OCI-M2 (cell line): ENCODE measurements around the gene IGSF9.
A peak's percentile ranks its signal among the peaks of the same experiment; 100 is the strongest.

Source experiments
- DNase-seq: peaks from one replicate; lab custom pipeline; 2025; ENCODE audit not compliant: unreplicated experiment; lab: John Stamatoyannopoulos, UW

Gene IGSF9

DNA sequence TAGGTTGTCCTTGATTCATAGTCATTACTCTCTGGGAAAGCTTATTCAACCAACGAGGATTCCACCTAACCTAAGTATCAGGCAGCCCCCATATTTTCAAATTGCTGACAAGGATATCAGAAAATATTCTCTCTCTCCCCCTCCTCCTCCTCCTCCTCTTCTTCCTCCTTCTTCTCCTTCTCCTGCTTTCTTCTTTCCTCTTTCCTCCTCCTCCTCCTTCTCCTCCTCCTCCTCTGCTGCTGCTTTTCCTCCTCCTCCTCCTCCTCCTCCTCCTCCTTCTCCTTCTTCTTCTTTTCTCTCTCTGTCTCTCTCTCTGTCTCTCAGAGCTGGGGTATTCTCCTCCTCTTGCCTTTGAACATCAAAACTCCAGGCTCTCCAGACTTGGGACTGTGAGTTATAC lies 2.5 kb upstream of the IGSF9 start:
- no peak for DNase-seq

DNA sequence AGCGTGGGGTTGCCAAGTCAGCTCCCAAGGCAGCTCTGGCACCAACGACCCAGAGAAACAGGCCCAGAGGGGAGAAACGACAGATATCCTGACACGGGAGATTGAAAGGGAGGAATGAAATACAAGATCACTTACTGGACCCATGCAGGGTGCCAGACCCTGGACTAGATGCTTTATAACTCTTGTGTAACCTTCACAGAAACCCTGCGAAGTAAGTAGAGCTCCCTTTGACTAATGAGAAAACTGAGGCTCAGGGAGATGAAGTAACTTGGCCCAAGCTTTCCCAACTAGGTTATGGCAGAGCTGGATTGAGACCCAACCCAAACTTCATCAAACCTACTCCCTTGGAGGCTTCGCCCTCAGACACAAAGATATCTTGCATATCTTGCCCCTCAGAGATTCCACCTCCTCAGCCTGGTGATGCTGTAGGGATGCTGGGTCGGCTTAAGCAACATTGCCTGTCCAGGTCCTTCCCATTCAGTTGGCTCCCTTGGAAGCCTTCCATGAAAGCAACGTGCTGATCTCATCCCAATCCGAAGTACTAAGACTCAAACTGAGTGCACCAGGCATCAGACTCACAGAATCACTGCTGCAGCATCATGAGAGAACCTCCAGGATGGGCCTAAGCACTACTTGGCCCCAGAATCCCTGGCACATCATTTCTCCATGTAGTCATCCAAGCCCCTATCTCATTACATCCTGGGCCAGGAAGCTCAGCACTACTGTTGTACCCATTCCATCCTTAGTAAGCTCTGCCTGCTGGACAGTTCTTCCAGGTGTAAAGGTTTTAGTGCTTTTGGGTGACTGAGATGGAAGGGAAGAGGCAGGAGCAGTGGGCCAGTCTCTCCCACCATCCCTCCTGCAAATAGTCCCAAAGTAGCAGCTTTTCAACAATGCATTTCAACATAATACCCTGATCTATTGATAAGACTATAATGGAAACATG lies 1.1 kb upstream of the IGSF9 start:
- DNase-seq = no peak

DNA sequence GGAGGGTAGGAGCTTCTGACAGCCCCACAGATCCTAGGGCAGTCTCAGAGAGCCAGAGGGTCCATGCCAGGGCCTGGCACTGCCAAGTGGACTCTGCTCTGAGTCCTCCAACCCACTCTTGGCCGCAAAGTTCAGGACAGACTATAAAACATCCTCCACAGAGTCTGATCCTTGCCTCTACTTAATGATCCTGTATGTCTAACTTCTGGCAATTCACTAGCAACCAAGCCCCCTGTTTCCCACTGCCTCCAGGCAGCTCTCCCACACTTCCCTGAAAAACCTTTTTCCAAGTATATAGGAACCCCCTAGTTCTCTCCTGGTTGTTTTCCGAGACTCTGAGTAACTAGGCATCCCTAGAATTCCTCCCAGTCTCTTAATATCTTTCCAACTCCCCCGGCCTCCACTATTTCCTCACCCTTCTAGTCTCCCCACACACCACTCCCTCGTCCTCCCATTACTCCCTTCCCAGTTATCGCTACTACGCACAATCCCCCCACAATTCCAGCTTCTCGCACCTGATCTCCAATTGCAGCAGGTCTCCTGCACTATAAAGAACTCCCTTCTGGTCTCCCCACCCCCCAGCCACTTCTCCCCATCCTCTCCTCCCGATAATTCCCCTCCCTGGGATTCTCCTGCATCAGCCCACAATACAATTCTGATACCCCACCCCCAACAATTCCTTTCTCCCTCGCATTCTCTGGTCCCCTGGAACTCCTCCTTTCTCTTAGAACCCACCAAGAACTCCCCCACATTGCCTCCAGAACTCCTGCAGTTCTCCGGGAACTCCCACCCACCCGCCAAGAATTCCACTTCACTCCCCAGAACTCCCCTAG lies 574 bp downstream of the IGSF9 start:
- no peak for DNase-seq

DNA sequence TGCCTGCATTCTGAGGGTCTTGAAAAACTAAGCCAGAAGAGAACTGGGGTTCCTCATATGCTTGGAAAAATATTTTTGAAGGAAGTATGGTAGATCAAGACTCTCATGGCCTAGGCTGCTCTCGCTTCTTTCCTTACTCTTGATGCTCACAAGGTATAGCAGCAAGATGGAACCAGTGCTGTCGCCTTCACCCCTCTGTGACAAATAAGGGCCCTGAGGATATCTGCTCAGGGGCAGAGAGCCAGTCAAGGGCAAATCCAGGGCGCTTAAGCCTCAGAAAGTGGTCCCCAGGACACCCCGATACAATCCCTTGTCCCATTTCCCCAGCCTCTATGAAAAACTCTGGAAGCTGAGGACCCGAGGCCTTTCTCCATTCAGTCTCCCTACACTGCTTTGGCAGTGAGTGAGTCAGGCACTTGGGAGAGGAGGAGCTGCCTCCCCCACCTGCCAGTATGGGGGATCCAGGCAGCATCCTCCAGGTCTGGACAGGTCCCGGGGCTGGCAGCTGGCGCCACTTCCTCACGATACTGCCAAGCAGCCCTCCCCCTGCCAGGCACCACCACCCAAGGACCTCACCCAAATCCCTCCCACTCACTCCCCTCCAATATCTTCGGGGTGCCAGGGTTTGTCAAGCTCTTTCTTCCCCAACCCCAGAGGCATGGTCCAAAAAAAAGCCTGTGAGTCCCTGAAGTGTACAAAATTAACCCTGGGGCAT lies 1.3 kb downstream of the IGSF9 start:
- no peak for DNase-seq

DNA sequence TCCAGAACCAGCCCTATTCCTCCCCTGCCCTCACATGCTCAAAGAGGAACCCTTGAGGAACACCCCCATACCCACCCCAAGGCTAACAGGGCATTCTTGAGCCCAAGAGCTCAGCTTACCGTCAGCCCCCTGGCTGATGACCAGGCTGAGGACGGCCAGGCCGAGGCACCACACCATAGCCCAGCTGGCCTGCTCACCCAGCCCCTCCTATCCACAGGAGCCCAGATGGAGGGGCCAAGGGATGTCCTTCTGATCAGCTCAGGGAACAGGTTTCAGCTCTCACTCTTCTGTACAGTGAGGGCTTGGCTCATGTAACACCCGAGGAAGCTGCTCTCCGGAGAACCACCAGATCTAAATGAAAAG lies 2.2 kb downstream of the IGSF9 start:
- DNase-seq = no peak

DNA sequence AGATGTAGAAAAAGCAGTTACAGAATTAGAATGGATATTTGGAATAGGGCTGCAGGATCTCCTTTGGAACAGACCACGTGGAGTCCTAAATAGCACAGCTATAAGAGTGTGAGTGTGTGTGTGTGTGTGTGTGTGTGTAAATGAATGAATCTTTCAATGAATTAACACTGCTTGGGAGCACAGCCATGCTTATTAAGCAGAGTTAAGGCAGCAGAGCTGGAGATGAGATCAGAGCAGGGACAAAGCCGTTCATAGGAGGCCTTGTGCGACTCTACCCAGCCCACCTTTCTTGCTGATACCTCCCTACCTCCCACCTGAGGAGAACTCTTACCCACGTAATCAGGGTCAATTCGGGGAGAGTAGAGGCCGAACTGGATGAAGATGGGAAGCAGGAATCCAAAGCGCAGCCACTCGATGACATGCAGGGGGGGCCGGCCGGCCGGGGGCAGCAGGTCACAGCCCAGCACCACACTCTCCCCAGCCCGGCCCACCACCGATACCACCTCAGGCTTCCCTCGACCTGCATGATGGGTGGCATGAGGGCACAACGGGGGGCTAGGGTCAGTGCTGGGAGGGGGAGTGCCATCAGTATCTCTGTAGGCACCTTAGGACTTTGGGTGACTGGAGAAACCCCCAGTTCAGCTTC lies 2.7 kb downstream of the IGSF9 start:
- DNase-seq = no peak

DNA sequence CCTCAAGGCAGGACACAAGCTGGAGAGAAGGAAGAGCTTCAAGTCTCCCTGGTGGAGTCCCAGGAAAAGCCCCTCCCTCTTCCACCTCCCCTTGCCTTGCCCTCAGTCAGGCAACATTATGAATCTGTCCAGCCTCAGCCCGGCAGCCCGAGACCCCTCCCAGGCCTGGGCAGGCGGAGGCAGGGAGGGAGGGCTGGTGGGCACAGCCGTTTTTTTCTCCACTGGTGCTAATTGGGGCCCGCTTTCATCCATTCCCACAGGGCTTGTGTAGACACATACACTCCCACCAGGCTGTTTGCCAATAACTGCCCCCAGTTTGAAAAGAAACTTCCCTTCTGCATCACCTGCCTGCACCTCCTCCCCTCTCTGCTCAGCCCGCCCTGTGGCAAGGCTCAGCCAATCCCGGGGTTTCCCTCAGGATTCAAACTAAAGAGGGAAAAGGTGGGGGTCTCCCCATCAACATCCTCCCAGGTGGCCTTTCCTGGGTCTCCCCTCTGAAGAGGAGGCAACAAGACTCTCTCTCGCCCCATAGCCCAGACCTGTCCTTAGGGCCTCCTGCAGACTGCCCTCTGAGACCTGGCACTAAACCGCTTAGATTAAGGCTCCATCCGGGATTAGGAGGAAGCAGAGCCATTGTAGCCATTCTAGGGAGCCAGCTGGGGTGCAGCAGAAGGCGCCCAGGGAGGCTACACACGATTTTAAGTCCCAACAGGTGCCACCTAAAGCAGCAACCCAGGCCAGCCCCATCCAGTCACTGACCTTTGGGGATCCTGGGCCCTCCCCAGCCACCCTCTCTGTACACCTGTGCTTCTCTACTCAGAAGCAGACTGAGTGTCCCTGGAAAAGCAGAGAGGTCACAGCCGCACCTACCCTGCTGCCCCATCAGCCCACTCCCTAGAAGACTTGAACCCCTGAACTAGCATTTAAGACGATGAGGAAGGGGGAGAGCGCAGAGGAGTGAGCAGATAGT lies 3.5 kb downstream of the IGSF9 start:
- DNase-seq = no peak

DNA sequence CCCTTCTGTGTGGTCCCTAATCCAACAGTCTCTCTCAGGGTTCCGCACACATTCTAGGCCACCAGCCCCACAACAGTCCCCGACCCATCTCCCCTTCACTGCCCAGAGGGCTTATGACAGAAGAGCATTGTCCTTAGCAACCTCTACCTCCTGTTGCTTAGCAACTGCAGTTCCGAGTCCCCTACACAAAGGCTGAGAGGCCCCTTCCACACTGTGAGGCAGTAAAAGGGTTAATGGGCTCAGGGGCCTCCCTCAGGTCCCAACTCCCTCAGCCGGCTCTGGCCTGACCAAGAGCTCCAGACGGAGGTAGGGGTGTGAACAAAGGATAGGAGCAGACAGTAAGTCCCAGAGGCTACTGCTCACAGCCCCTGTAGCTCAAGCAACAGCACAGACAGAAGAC lies 4.3 kb downstream of the IGSF9 start:
- no peak for DNase-seq

DNA sequence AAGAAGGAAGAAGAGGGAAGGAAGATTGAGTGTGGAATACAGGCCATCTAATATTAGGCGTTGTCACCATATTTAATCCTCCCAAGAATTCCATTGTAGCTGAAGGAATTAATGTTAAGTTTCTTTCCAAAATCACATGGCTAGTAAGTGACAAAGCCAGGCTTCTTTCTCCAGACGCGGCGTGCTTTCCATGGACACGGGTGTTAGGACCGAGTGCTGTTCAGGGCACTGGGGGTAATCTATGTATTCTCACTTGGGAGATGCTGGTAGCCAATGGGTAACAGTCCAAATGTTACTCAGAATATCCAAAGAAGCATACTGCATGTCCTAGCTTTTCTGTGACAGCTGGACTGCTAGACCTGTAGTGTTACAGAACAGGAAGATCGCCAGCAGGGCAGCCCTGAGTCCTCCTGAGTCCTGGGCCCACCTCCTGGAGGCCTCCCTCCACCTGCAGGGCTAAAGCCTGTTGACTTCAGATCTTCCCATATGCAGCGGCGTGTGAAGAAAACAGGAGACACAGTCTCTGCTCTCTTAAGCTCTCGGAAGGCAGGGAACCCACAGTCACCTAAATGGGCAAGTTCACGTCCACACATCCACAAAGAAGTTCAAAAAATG lies 5.3 kb downstream of the IGSF9 start:
- DNase-seq = no peak

DNA sequence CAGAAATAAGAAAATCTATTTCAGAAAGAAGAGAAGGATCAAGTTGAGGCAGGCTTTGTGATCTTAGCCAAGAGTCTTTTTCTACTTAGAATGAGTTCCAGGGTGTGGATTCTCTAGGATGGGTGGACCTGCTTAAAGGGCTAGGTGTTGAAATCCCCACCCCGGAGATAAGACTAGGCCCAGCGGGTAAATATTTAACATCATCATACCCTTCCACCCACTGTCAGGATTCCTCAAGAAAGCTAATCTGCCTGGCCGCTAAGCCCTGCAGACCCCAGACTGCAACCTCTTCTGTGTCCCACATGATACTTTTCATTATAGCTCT lies 5.8 kb downstream of the IGSF9 start:
- no peak for DNase-seq

DNA sequence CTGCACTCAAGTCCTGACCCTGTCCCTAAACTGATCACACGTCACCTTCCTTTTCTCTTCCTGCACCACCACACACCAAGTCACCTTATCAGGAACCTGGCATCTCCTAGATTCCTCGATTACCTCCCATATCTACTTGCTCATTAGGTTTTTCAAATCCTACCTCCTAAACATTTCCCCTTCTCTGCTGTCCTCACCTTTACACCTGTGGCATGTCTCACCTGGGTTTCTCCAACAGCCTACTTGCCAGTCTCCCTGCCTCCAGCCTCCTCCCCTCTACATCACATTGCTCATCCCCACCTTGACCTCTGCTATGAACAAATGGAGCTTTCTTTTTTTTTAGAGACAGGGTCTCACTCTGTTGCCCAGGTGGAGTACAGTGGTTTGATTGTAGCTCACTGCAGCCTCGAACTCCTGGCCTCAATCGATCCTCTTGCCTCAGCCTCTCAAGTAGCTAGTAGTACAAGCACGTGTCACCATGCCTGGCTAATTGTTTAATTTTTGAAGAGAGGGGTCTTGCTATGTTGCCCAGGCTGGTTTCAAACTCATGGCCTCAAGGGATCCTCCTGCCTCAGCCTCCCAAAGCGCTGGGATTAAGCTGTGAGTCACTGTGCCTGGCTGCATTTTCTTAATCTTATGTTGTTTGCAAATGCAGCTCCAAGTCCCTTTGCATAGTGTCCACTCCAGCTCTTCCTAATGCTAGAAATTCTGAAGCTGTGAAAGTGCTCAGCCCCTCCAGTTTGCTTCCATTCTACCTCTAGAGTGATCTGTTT lies 6.3 kb downstream of the IGSF9 start:
- DNase-seq = no peak

DNA sequence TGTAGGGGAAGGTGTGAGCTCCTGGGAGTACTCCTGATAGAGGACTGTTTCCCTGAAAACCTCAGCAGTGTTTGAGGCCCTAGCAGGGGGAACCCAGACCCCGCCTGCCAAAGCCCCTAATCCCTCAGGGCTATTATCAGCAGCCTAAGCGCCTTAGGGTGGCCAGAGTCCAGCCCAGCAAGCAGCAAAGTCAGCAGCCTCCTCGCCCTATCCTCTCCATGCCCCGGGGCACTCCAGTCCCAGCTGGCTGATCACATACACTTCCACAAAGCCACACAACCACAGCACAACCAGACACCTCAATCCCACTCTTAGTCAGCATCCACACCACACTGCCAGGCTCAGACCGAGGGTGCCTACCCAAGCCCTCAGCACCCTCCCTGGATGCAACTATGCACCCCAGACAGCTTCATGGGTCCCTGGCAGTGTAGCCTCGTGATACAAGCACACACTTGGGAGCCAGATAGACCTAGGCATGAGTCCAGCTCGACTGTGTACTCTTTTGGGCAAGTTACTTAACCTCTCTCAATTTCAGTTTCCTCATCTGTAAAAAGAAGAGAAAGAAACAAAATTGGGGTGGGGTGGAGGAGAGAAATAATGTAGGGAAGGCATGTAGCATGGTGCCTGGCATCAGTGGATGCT lies 7.1 kb downstream of the IGSF9 start:
- DNase-seq = no peak

DNA sequence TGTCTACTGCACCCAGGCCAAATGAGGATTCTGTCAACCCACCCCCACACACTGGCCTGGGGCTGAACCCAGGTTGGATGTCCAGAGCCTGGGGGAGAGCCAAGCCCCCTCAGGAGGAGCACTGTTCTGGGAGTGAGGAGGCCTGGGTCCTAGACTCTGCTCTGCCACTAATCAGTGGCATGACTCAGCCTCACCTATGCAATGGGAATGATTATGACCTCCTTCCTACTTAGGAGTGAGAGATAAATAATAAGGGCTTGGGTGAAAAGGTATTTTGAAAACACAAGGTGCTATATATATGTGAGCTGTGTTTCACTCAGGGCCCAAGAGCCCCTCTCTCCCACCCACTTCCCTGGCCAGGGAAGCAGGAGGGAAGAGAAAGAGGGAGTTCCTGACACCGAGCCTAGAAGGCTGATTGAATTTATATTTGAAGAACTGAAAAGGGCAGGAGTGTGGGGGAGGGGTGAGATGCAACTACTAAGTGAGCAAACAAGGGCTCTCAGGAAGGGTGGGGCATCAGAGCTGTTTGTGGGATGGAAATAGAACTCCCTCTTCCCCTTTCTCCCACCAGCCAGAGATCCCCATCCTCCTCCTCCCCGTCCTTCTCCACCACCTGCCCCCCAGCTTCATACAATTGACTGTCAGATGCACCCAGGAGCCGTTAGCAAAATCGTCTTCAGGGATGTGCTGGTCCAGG lies 8.2 kb downstream of the IGSF9 start:
- DNase-seq = no peak

DNA sequence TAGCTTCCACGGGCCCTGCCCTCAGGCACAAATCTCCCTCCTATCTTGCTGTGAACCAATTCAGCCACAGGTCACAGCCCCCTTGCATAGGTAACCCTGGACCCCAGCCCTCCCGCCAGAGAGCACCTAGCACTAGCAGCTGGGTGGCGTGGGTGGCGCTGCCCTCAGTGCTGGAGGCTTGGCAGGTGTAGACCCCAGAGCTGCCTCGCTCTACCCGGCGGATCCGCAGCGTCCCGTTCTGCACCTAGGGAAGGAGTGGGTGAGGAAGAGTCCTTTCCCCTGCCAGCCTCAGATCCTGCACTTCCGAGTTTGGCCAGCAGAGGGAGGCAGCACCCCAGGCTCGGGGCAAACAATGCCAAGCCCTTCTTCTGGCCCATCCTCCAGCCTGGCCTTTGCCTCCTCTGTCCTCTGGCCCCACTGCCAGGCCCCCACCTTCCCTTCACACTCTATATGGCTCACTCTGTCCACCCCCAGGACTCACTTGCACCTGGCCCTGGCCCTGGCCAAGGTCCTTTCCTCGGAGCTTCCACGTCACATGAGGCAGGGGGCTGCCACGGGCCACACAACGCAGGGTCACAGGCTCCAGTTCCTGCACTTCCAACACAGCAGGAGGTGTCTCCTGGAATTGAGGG lies 9.0 kb downstream of the IGSF9 start:
- DNase-seq = peak; percentile 27

DNA sequence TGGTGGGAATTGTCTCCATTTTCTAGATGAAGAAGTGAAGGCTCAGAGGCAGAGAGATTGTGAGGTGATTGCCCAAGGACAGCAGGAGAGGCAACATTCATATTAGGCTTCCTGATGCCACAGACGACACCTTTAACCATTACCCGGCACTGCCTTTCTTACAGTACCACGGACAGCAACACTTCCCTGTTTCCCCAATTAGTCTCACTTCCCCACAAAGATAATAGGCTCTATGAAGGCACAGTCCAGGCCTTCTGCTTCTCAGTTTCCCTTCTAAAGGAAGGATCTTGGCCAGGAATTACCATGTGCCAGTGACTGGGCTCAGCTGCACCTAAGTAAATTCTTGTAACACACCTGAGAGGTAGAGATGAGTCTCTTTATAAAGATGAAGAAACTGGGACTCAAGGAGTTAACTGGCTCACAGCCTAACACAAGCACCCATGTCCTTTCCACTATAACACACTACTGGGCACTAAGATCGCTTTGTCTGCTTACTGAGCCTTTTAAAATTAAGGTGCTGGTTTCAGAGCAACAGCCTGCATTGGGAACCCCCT lies 9.6 kb downstream of the IGSF9 start:
- DNase-seq = no peak

DNA sequence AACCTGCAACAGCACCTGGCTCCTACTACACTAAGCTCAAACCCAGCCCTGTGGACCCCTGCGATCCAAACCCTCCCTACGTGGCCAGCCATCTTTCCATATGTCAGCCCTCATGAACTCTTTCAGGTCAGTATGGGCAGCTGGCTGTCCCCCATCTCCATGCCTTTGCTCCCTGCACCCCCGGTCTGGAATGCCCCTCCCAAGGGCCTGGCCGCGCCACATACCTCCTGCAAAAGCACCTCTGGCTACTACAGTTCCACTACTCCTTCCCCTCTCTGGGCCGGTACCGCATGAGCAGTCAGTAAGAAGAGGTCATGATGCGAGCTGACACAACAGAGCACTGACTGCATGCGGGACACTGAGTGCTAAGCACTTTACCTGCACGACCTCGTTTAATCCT lies 10.1 kb downstream of the IGSF9 start:
- DNase-seq = no peak
